Measurements from ENCODE around the gene TARS2. TPM values are rescaled to one million over a fixed set of nuclear protein-coding genes. Genes with fewer than 3 reads are reported as not detected.

Gene TARS2
- total RNA-seq, 2 experiments from 2014 or later = 42.0 to 55.3 TPM

- Histone ChIP-seq H3K27ac (ENCODE audit: low read depth, low read length, poor library complexity, severe bottlenecking) (peak overlapping the region; percentile 29), H3K4me3 (ENCODE audit: low read depth, low read length, poor library complexity, severe bottlenecking) (peak overlapping the region; percentile 65), H3K9me3 (ENCODE audit: low read length) (no peaks in the 10 kb centered on the region), H3K4me2 (ENCODE audit: low read length) (peak overlapping the region; percentile 76), H3K9me2 (ENCODE audit: insufficient read depth, low read length) (no peaks in the 10 kb centered on the region), H3K36me3 (ENCODE audit: insufficient read depth, low read length) (no peaks in the 10 kb centered on the region), H2AFZ (ENCODE audit: low read length) (peak overlapping the region; percentile 70; the same call in 1 of the 2 replicates), H3K79me2 (ENCODE audit: insufficient read depth, low read depth, low read length) (no peaks in the 10 kb centered on the region), H3K4me1 (ENCODE audit: insufficient read depth, low read length, poor library complexity, severe bottlenecking) (peaks cover 29% of the 10 kb centered on the region), H4K20me1 (ENCODE audit: insufficient read depth, low read length) (no peaks in the 10 kb centered on the region)
- intact Hi-C loops (cut with micrococcal nuclease; ENCODE audit: unreplicated experiment) = loop anchor here (1.0 kb wide), 1 partner anchor 52 kb away; no protein-coding TSS in a partner anchor
- POLR2A ChIA-PET = interaction anchor here (0.5 to 2.2 kb wide), 11 partner anchors 12 to 215 kb away, joined by 3 to 8 read pairs (median 4); partner anchors contain the start of genes GOLPH3L, RPRD2 and TARS2
- DNase-seq (ENCODE audit: low spot score) = peak; percentile 71
- BruUV-seq (replicated peaks) = no TSS peak
- CTCF ChIA-PET (ENCODE audit: unreplicated experiment) = interaction anchor here (1.0 kb wide), 1 partner anchor 260 kb away, joined by 4 read pairs; no protein-coding TSS in a partner anchor
- no peak for TF ChIP-seq EZH2phosphoT487 (IDR thresholded peaks at IDR 0.05; ENCODE audit: borderline replicate concordance, low read depth, low read length)
- TF ChIP-seq, protein P1, sequence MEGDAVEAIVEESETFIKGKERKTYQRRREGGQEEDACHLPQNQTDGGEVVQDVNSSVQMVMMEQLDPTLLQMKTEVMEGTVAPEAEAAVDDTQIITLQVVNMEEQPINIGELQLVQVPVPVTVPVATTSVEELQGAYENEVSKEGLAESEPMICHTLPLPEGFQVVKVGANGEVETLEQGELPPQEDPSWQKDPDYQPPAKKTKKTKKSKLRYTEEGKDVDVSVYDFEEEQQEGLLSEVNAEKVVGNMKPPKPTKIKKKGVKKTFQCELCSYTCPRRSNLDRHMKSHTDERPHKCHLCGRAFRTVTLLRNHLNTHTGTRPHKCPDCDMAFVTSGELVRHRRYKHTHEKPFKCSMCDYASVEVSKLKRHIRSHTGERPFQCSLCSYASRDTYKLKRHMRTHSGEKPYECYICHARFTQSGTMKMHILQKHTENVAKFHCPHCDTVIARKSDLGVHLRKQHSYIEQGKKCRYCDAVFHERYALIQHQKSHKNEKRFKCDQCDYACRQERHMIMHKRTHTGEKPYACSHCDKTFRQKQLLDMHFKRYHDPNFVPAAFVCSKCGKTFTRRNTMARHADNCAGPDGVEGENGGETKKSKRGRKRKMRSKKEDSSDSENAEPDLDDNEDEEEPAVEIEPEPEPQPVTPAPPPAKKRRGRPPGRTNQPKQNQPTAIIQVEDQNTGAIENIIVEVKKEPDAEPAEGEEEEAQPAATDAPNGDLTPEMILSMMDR (conservative IDR thresholded peaks at IDR 0.05; ENCODE audit: low read length) = peak; percentile 54
These were observed 29.4 kb downstream of the TARS2 start for GRCh38 chr1:150516616-150517015.

- BruUV-seq (replicated peaks) = no TSS peak
- DNase-seq (ENCODE audit: low spot score) = no peak
- Histone ChIP-seq H3K4me2 (ENCODE audit: low read length) (no peak overlapping the region), H3K9me2 (ENCODE audit: insufficient read depth, low read length) (no peaks in the 10 kb centered on the region), H3K9me3 (ENCODE audit: low read length) (no peaks in the 10 kb centered on the region), H3K4me1 (ENCODE audit: insufficient read depth, low read length, poor library complexity, severe bottlenecking) (peaks cover 23% of the 10 kb centered on the region), H3K4me3 (ENCODE audit: low read depth, low read length, poor library complexity, severe bottlenecking) (no peak overlapping the region), H3K36me3 (ENCODE audit: insufficient read depth, low read length) (no peaks in the 10 kb centered on the region), H2AFZ (ENCODE audit: low read length) (no peak overlapping the region), H3K27ac (ENCODE audit: low read depth, low read length, poor library complexity, severe bottlenecking) (no peak overlapping the region), H4K20me1 (ENCODE audit: insufficient read depth, low read length) (no peaks in the 10 kb centered on the region), H3K79me2 (ENCODE audit: insufficient read depth, low read depth, low read length) (no peaks in the 10 kb centered on the region)
- CTCF ChIA-PET (ENCODE audit: unreplicated experiment) = no interaction called here
- intact Hi-C loops (cut with micrococcal nuclease; ENCODE audit: unreplicated experiment) = loop anchor here (10.0 kb wide), 1 partner anchor 267 kb away; the partner anchor contains the start of gene CA14
- POLR2A ChIA-PET = interaction anchor here (0.6 to 0.9 kb wide), 2 partner anchors 10 to 18 kb away, joined by 3 to 5 read pairs; no protein-coding TSS in a partner anchor
- TF ChIP-seq, protein P1 (conservative IDR thresholded peaks at IDR 0.05; ENCODE audit: low read length) = no peak
- no peak for TF ChIP-seq EZH2phosphoT487 (IDR thresholded peaks at IDR 0.05; ENCODE audit: borderline replicate concordance, low read depth, low read length)
These were observed 34.2 kb downstream of the TARS2 start for GRCh38 chr1:150521196-150521968.
